GM18505 (cell line): ENCODE results near the gene S100A5.
"Not testable (repeated sequence)": the region's sequence is repeated elsewhere in the genome, so short reads cannot be mapped to it uniquely, and the experiment has no call there.

Experiments
- ATAC-seq: cut with Tn5 transposase; IDR thresholded peaks from one replicate; pipeline ENCODE4 v1.9.1; 2021; ENCODE audit not compliant: unreplicated experiment
- POLR2A ChIP-seq: IDR thresholded peaks from 4 replicates; pipeline ENCODE4 v1.6.1; 2011; ENCODE audit warnings: borderline replicate concordance; ENCODE audit not compliant: insufficient read depth, insufficient read length; ENCODE audit errors: extremely low read depth

S100A5 gene

GRCh38 chr1:153540394-153541361, at the start of gene S100A5:
TSS of gene S100A5 (minus strand) at chr1:153540934. CDS start at chr1:153540191, 743 bp downstream.
- TF ChIP-seq POLR2A: no peak
- ATAC-seq: no peak

GRCh38 chr1:153588482-153588881, 47.7 kb upstream of the S100A5 start:
- no peak for TF ChIP-seq POLR2A
- ATAC-seq: no peak

DNA sequence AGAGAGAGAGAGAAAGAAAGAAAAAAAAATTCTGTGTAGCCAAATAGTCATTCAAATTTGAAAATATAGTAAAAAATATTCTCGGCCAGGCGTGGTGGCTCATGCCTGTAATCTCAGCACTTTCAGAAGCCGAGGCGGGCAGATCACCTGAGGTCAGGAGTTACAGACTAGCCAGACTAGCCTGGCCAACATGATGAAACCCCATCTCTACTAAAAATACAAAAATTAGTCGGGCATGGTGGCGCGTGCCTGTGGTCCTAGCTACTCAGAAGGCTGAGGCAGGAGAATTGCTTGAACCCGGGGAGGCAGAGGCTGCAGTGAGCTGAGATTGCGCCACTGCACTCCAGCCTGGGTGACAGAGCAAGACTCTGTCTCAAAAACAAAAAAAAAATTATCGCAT, 47.3 kb upstream of the S100A5 start:
- not testable (repeated sequence) for ATAC-seq

DNA sequence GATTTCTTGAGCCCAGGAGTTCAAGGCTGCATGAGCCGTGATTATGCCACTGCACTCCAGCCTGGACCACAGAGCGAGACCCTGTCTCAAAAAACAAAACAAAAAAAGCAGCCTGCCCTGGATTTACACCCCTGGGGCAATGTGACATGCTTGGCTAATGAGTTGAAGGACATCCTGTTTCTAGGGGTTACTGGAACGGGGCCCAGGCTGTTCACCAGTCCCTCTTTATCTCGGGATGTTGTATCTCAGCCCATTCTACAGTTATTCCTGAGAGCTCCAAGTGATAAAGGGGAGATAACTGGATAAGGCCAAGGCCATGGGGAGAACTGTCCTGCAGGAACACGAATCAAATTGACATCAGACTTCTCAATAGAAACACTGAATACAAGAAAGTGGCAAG, 46.6 kb upstream of the S100A5 start:
- no peak for ATAC-seq
- TF ChIP-seq POLR2A: no peak

- TF ChIP-seq POLR2A: no peak
- ATAC-seq: no peak
Measured at GRCh38 chr1:153586347-153586746, 45.6 kb upstream of the S100A5 start.

- no peak for TF ChIP-seq POLR2A
- no peak for ATAC-seq
Measured at GRCh38 chr1:153585006-153585405, 44.3 kb upstream of the S100A5 start.

- no peak for ATAC-seq
- no peak for TF ChIP-seq POLR2A
Measured at GRCh38 chr1:153583976-153584375, 43.2 kb upstream of the S100A5 start.

- ATAC-seq: not testable (repeated sequence)
Measured at GRCh38 chr1:153583514-153583913, 42.8 kb upstream of the S100A5 start.

DNA sequence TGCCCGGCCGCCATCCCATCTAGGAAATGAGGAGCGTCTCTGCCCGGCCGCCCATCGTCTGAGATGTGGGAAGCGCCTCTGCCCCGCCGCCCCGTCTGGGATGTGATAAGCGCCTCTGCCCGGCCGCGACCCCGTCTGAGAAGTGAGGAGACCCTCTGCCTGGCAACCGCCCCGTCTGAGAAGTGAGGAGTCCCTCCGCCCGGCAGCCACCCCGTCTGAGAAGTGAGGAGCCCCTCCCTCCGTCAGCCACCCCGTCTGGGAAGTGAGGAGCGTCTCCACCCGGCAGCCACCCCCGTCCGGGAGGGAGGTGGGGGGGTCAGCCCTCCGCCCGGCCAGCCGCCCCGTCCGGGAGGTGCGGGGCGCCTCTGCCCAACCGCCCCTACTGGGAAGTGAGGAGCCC, 42.1 kb upstream of the S100A5 start:
- not testable (repeated sequence) for ATAC-seq

- ATAC-seq: no peak
- no peak for TF ChIP-seq POLR2A
Measured at GRCh38 chr1:153578936-153579335, 38.2 kb upstream of the S100A5 start.

GRCh38 chr1:153578490-153578889, 37.8 kb upstream of the S100A5 start:
- ATAC-seq: no peak
- no peak for TF ChIP-seq POLR2A

DNA sequence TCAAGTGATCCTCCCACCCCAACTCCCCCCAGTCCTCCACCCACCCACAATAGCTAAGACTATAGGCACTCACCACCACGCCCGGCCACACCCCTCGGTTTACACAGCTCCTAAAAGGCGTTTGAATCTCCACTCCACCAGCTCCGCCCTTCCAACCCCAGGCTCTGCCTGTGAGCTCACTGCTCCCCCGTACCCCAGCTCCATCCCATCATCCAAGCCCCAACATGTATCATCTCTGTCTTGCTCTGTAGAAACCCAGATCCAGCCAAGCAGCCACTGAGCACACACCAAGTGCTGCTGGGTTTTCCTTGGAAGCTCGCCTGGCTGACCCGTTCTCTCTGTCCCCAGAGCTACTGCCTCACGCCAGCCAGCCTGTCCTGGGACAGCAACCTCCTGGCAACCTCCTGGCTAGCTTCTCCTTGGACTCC, 36.9 kb upstream of the S100A5 start:
- no peak for TF ChIP-seq POLR2A
- ATAC-seq: no peak

- no peak for TF ChIP-seq POLR2A
- no peak for ATAC-seq
Measured at GRCh38 chr1:153577138-153577537, 36.4 kb upstream of the S100A5 start.

GRCh38 chr1:153575497-153575896, 34.8 kb upstream of the S100A5 start:
- not testable (repeated sequence) for ATAC-seq

GRCh38 chr1:153575081-153575491, 34.4 kb upstream of the S100A5 start:
- not testable (repeated sequence) for ATAC-seq

- TF ChIP-seq POLR2A: no peak
- ATAC-seq: no peak
Measured at GRCh38 chr1:153573351-153573750, 32.6 kb upstream of the S100A5 start.
